AG08396 (cell line): ENCODE results near the gene CDK5R2.

Experiments
- DNase-seq: peaks from one replicate; pipeline ENCODE4 v3.0.0; 2012; ENCODE audit warnings: low spot score, mixed read lengths

The CDK5R2 gene

GRCh38 chr2:218988164-218988563 is 28.7 kb downstream of the CDK5R2 start:
- no peak for DNase-seq

GRCh38 chr2:218988650-218989049 is 29.2 kb downstream of the CDK5R2 start:
- no peak for DNase-seq

- DNase-seq = no peak
Observed at GRCh38 chr2:218990052-218990451, 30.6 kb downstream of the CDK5R2 start.

- DNase-seq = no peak
Observed at GRCh38 chr2:218990612-218991011, 31.1 kb downstream of the CDK5R2 start.

GRCh38 chr2:218991674-218992168 is 32.3 kb downstream of the CDK5R2 start:
- peak; percentile 79 for DNase-seq

- DNase-seq = no peak
Observed at GRCh38 chr2:218992196-218992595, 32.7 kb downstream of the CDK5R2 start.

DNA sequence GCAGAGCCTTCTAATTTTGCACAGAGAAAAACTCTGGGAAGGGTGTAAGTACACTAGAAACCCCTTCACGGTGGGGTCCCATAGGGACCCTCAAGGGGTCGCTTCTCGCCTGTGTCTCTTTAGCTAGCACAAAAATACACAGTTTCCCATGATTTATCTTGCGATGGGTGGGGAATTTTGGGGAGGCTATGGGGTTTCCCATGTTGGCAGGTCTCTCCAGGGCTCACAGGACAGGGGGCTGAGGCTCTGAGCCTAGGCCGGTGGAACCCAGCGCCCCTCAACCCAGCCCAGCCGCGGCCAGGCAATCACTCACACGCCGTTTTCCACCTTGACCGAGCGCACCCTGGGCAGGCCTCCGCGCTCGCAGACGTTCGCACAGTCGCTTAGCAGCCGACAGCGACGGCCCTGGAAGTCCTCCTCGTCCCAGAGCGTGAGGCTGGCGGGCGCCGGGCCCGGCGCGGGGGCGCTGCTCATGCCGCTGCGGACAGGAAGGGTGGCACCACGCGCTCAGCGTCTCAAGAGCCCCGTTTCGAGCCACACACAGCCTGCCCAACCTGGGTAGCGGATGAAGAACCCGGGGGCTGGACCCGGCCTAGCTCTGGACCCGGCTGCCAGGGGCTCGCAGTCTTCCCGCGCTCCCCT is 33.4 kb downstream of the CDK5R2 start:
- DNase-seq = no peak

- DNase-seq = no peak
Observed at GRCh38 chr2:218993345-218994315, 34.2 kb downstream of the CDK5R2 start, which contains the start of gene CRYBA2. TSS of gene CRYBA2 (minus strand) at chr2:218993422. CDS start at chr2:218993176, 246 bp downstream.

DNA sequence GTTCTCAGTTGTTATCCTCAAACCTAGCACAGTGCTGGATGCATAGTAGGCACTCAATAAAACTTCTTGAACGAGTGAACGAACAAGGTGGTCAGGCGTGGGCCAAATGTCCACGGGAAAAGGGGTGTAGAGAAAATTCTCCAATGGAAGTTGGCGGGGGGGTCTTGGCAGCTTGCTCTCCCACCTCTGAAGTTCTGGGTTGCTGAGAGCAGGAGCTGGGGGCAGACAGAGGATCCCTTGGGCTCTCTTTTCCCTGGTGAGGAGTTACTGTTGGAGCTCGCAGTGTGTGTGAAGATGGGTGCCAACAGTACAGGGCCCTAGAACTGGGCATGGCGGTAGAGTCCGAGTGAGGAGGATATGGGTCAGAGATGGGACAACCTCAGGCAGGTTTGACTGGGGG is 36.1 kb downstream of the CDK5R2 start:
- no peak for DNase-seq

DNA sequence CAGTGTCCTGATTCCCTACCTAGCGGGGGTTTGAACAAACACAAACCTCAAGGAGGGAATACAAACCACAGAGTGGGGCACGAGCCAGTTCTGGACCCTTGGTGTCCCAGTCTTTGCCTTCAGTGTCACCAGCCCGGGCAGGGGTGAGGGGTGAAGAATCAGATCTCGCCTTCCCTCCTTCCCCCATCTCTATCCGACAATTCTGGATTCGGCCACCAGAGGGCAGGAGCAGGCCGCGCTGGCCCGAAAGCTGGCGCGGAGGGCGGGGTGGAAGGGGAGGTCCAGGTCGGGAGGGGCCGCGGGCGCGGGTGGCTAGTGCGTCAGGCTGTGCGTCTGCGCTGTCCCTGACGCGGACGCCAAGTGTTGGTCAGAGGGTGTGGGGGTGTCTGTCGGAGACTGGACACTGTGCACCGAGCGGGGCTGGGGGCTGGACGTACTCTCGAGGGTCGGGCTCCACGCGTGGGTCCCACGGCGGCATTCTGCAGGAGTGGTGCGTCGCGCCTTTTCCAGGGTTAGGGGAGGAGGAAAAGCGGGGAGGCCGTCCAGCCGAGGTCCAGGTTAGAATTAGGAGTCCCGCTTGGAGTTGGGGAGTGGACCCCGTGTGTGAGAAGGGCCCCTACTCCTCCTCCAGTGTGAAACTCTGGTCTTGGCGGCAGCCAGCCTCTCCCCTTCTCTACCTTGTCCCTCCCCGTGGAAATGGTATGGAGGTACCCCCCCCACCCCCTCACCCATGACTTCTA is 36.7 kb downstream of the CDK5R2 start:
- peak; percentile 98 for DNase-seq

GRCh38 chr2:218996937-218997336 is 37.5 kb downstream of the CDK5R2 start:
- no peak for DNase-seq

GRCh38 chr2:218997731-218998130 is 38.3 kb downstream of the CDK5R2 start:
- no peak for DNase-seq

DNA sequence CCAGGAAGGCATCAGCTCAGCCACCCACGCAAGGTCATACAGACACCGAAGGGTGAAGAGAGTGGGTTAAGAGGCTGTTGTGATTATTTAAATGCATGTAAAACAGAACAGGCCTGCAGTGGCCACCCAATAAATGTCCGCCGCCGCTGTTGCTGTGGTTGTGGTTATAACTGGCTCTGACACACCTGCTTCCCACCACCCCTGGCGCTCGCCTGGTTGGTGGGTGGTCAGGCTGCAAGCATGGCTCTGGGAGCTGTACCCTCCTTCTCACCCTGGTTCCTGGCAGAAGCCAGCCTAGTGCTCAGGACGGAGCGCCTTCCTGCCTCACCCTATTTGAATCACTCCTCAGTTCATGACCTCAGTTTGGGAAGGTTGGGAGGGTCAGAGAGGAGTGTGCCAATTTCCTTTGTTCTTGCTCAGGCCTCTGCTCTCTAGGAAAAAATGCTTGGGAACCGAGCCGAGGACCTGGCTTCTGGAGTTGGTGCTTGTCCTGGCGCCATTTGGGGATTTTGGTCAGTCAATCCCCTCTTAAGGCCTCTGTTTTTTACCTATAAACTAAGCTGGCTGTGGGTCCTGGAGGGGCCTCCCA is 39.0 kb downstream of the CDK5R2 start:
- DNase-seq = no peak

DNA sequence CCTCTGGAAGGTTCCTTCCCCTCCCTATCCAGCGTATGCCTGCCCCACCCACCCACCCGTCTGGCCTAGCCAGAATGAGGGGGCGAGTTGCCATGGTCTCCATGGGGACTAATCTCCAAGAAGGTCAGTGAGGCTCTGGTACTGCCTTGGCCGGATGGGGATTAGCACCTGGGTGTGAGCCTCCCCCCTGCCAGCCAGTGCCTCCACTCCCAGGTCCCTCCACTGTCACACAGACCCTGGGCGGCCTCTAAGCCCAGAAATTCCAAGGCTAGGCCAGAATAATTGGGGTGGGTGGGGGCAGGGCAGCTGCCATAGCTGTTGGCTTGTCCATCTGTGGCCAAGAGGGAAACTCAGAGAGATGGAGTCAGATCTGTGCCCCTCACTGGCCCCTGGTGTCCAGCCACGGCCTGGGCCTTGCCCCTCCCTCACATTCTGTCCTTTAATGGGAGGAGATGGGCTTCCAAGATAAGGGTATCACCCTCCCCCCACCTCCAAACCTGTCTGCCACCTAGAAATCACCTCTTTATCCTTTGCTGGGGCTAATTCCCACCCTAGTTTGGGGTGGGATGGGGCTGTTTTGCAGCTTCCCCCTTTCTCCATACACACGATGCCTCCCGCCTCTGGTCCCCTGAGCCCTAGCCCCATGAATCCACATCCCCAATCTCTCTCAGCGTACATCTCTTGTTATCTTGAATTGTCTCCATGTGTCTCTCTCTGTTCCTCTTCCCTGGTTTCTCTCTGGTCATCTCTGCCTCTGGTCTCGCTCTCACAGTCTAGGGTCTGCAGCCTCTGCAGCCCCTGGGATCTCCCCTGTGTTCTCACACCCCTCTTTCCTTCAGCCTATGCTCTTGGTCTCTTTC is 39.8 kb downstream of the CDK5R2 start:
- no peak for DNase-seq

- no peak for DNase-seq
Observed at GRCh38 chr2:218999881-219000568, 40.6 kb downstream of the CDK5R2 start.

DNA sequence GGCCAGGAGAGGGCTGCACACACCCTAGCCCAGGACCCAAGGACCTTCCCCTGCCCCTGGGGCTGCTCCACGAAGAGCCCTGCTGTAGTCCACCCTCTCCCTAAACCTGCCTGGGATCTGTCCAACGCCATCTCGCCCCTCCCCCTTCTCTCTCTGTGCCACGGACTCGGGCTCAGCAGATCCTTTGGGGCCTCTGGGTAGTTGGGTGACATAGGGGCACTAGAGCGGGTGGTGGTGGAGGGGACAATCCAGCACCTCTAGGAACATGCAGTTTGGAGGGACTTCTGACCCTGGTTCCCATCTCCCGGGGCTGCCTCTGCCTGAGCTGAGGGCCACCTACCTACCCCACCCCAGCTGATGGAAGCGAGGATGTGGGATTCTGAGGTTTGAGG is 41.1 kb downstream of the CDK5R2 start:
- no peak for DNase-seq

DNA sequence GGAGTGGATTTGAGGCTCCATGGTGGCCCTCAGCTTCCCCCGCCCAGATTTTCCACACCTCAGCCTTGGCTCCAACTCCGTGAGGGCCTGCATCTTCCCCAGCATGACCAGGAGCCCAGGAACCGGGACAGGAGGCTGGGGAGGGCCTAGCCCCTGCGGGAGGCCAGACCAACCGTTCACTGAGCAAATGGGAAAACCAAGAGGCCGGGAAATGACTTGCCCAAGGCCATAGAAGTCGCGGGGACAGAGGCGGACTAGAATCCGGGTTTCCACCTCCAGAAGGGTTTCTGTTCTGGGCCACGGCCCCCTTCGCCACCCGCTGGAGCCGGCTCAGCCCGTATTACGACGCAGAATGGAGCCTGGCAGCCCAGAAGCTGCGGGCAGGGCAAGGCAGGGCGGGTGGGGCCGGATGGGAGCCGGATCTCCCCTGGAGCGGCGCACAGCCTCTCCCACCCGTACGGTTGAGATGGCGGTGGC is 41.7 kb downstream of the CDK5R2 start:
- no peak for DNase-seq

DNA sequence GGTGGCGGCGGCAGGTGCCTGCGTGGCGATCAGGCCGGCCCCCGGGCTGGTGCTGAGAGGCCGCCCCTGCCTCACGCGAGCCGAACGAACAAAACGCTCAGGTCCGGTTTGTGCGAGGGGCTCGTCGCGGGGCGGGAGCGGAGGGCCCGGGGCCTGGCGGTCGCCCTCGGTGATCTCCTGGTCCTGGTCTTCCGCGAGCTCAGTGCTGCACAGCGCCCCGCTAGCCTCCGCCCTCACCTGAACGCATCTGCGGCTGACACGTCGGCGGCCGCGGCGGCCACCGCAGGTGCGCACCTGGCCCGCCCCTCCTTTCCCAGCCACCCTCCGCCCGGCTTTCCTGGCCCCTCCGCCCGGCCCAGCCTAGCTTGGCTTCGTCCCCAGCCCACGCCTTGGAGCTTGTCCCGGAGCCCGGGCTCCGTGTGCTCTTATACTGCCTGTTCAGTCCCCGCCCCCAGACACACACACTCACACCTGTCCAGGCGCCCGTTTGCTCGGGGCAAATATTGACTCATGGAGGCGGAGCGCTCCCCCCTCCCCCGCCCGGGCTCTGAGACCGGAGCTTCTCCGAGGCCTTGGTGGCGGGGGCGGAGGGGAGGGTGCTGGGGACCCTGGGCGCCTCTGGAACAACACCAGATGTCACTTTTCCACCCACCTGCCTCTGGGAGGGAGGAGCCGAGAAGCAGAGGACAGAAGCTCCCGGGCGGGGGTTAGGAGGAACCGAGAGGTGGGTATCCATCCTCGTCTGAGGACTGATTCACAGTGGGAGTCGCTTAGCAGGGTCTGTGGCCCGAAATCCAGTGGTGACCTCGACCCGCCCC is 42.3 kb downstream of the CDK5R2 start:
- no peak for DNase-seq
